Liver (tissue), 9 donors: ENCODE results near the gene GRM1. TPM values are rescaled to one million over a fixed set of nuclear protein-coding genes. Genes with fewer than 3 reads are reported as not detected.

Source experiments
- DNase-seq: peaks from one replicate; pipeline ENCODE4 v3.0.0-alpha.2; 2017; ENCODE audit warnings: low spot score
- H3K27ac ChIP-seq, 2 donors: one replicate each; pipeline ENCODE4 v1.7.0; 2013; ENCODE audit warnings: inconsistent platforms in 2 of 2, low read length in 2 of 2, control low read depth in 1 of 2, low read depth in 1 of 2, mild to moderate bottlenecking in 1 of 2
- H3K27me3 ChIP-seq, 4 donors: one replicate each; pipeline versions ENCODE4 v1.6.1 to v1.7.0; 2013; ENCODE audit warnings: low read length in 3 of 4, inconsistent platforms in 1 of 4, mild to moderate bottlenecking in 1 of 4, moderate library complexity in 1 of 4; ENCODE audit not compliant: control insufficient read depth in 4 of 4, insufficient read depth in 4 of 4
- H3K36me3 ChIP-seq, 4 donors: one replicate each; pipeline versions ENCODE4 v1.6.1 to v1.7.0; 2013; ENCODE audit warnings: low read length in 3 of 4, mild to moderate bottlenecking in 3 of 4, low read depth in 1 of 4, moderate library complexity in 1 of 4; ENCODE audit not compliant: control insufficient read depth in 4 of 4, insufficient read depth in 3 of 4
- H3K4me1 ChIP-seq, 4 donors: one replicate each; pipeline versions ENCODE4 v1.6.1 to v1.7.0; 2013; ENCODE audit warnings: low read length in 3 of 4, mild to moderate bottlenecking in 3 of 4, moderate library complexity in 1 of 4; ENCODE audit not compliant: control insufficient read depth in 4 of 4, insufficient read depth in 4 of 4
- H3K4me3 ChIP-seq, 3 donors: one replicate each; pipeline versions ENCODE4 v1.6.1 to v1.7.0; 2013; ENCODE audit warnings: low read length in 3 of 3, control low read depth in 1 of 3, low read depth in 1 of 3, mild to moderate bottlenecking in 1 of 3
- H3K9ac ChIP-seq, 2 donors: one replicate each; pipeline ENCODE4 v1.7.0; 2013; ENCODE audit warnings: low read length in 2 of 2, mild to moderate bottlenecking in 2 of 2, moderate library complexity in 2 of 2, control low read depth in 1 of 2, low read depth in 1 of 2
- H3K9me3 ChIP-seq, 4 donors: one replicate each; pipeline versions ENCODE4 v1.6.1 to v1.7.0; 2013; ENCODE audit warnings: low read length in 3 of 4; ENCODE audit not compliant: control insufficient read depth in 4 of 4
- ATF3 ChIP-seq: IDR thresholded peaks from 2 replicates; pipeline ENCODE4 v1.6.1; 2016; ENCODE audit warnings: antibody characterized with exemption
- CTCF ChIP-seq: fragments of 150-350 bp; IDR thresholded peaks from 2 replicates; pipeline ENCODE4 v1.5.1; 2017; ENCODE audit warnings: improper control_type of control experiment, low read depth, low read length; ENCODE audit not compliant: missing input control
- EGR1 ChIP-seq, 2 donors: IDR thresholded peaks; 2 replicates each; pipeline ENCODE4 v1.6.1; 2016 to 2018; ENCODE audit warnings: antibody characterized with exemption in 2 of 2, low read depth in 2 of 2
- FOXA1 ChIP-seq: IDR thresholded peaks from 2 replicates; pipeline ENCODE4 v1.6.1; 2016; ENCODE audit warnings: antibody characterized with exemption
- FOXA2 ChIP-seq: IDR thresholded peaks from 2 replicates; pipeline ENCODE4 v1.6.1; 2016; ENCODE audit warnings: antibody characterized with exemption
- GABPA ChIP-seq, 2 donors: IDR thresholded peaks in 1 of 2; conservative IDR thresholded peaks in 1 of 2; 2 replicates each; pipeline ENCODE4 v1.6.1; 2016; ENCODE audit warnings: antibody characterized with exemption in 2 of 2, mild to moderate bottlenecking in 1 of 2, moderate library complexity in 1 of 2
- HNF4A ChIP-seq, 2 donors: conservative IDR thresholded peaks; 2 replicates each; pipeline ENCODE4 v1.6.1; 2016; ENCODE audit warnings: antibody characterized with exemption in 2 of 2, mild to moderate bottlenecking in 2 of 2
- HNF4G ChIP-seq: IDR thresholded peaks from 2 replicates; pipeline ENCODE4 v1.6.1; 2016; ENCODE audit warnings: antibody characterized with exemption
- JUND ChIP-seq, 2 donors: IDR thresholded peaks; 2 replicates each; pipeline ENCODE4 v1.6.1; 2016; ENCODE audit warnings: antibody characterized with exemption in 2 of 2
- MAX ChIP-seq: IDR thresholded peaks from 2 replicates; pipeline ENCODE4 v1.6.1; 2016; ENCODE audit warnings: antibody characterized with exemption
- NR2F2 ChIP-seq: IDR thresholded peaks from 2 replicates; pipeline ENCODE4 v1.6.1; 2016; ENCODE audit warnings: antibody characterized with exemption
- RAD21 ChIP-seq, 2 donors: IDR thresholded peaks; 2 replicates each; pipeline ENCODE4 v1.6.1; 2016; ENCODE audit warnings: antibody characterized with exemption in 2 of 2, mild to moderate bottlenecking in 2 of 2
- RXRA ChIP-seq, 2 donors: IDR thresholded peaks; 2 replicates each; pipeline ENCODE4 v1.6.1; 2017 to 2018; ENCODE audit warnings: antibody characterized with exemption in 2 of 2, mild to moderate bottlenecking in 1 of 2
- TAF1 ChIP-seq: conservative IDR thresholded peaks from 2 replicates; pipeline ENCODE4 v1.6.1; 2016; ENCODE audit warnings: antibody characterized with exemption, mild to moderate bottlenecking
- ZBTB33 ChIP-seq: IDR thresholded peaks from 2 replicates; pipeline ENCODE4 v1.6.1; 2016; ENCODE audit warnings: antibody characterized with exemption
- WGBS: extraction: QIAGEN DNeasy Blood & Tissue Kit; methylation state at CpG from one replicate; pipeline ENCODE4 v1.1.7; 2013; 5-methylcytosine and 5-hydroxymethylcytosine counted together
- polyA plus RNA-seq, 2 donors: library from polyadenylated mRNA; stranded (reverse) in 1 of 2; unstranded in 1 of 2; fragments of 200-250 nt in 1 of 2; fragments of >200 nt in 1 of 2; fragmentation: Nextera tagmentation in 1 of 2; extraction: Ambion mirVana in 1 of 2; gene quantifications; one replicate each; pipeline versions ENCODE4 v1.2.1 to v1.2.3, GENCODE V29; 2013 to 2015
- total RNA-seq, 2 donors: library from RNA; depleted of rRNA; stranded (reverse); fragments of >200 nt; gene quantifications; one replicate each; pipeline ENCODE4 v1.2.3, GENCODE V29; 2014
- donor health status: healthy.
- donor health status: healthy.
- donor health status: healthy.
- donor health status: healthy.
- donor health status: healthy.

GRM1 gene
- total and polyA plus RNA-seq, 4 donors = under 0.01 to 0.05 (median 0.01) TPM; not detected in 1

GRCh38 chr6:146029573-146030184 lies 817 bp downstream of the GRM1 start:
- H3K9ac ChIP-seq = no peak overlapping the region
- H3K27ac ChIP-seq = no peak overlapping the region
- H3K4me1 ChIP-seq = peaks cover 0 to 3% (median 0%) of the 10 kb centered on the region in 4 donors
- DNase-seq = no peak
- WGBS = 15% methylated on average over 25 of the region's 25 CpGs
- no peaks in the 10 kb centered on the region for H3K36me3 ChIP-seq
- peaks cover 0 to 14% (median 8%) of the 10 kb centered on the region in 4 donors for H3K27me3 ChIP-seq
- H3K9me3 ChIP-seq = peaks cover 0 to 8% (median 2%) of the 10 kb centered on the region in 4 donors
- TF ChIP-seq FOXA1 = no peak
- TF ChIP-seq EGR1 (IDR thresholded peaks at IDR 0.05; ENCODE audit: low read depth in 2 of 2) = no peak
- TF ChIP-seq HNF4G = no peak
- TF ChIP-seq RXRA (IDR thresholded peaks at IDR 0.05) = no peak
- no peak for TF ChIP-seq GABPA (IDR thresholded peaks at IDR 0.05 in 1 of 2, conservative IDR thresholded peaks at IDR 0.05 in 1 of 2)
- TF ChIP-seq RAD21 (IDR thresholded peaks at IDR 0.05) = no peak
- TF ChIP-seq HNF4A (conservative IDR thresholded peaks at IDR 0.05) = no peak
- TF ChIP-seq ATF3 = no peak
- no peak for TF ChIP-seq MAX
- TF ChIP-seq FOXA2 = no peak
- TF ChIP-seq NR2F2 = no peak
- no peak for TF ChIP-seq CTCF
- TF ChIP-seq JUND (IDR thresholded peaks at IDR 0.05) = no peak
- no peak for TF ChIP-seq ZBTB33
- H3K4me3 ChIP-seq = no peak overlapping the region

- H3K4me3 ChIP-seq = no peak overlapping the region
- TF ChIP-seq RXRA (IDR thresholded peaks at IDR 0.05) (no peak), TAF1 (no peak)
- no peak for DNase-seq
- no peaks in the 10 kb centered on the region for H3K36me3 ChIP-seq
- H3K4me1 ChIP-seq = peaks cover 0 to 3% (median 0%) of the 10 kb centered on the region in 4 donors
- WGBS = 41% methylated on average over 4 of the region's 4 CpGs
- H3K9me3 ChIP-seq = peaks cover 0 to 8% (median 2%) of the 10 kb centered on the region in 4 donors
- H3K27ac ChIP-seq = no peak overlapping the region
- peaks cover 0 to 14% (median 8%) of the 10 kb centered on the region in 4 donors for H3K27me3 ChIP-seq
- H3K9ac ChIP-seq = no peak overlapping the region
Measured at GRCh38 chr6:146032387-146032786, 3.5 kb downstream of the GRM1 start.
